ENCODE measurements around the gene PAQR5.

PAQR5 gene

GRCh38 chr15:69292826-69293420 is 5.8 kb upstream of the PAQR5 start:
- no peak for DNase-seq (ENCODE audit: low read depth)
- H3K4me3 ChIP-seq (ENCODE audit: control insufficient read depth, low read depth, low read length) = no peak overlapping the region
- TF ChIP-seq CTCF (IDR thresholded peaks at IDR 0.05; ENCODE audit: control insufficient read depth, insufficient read depth, low read depth, low read length, missing control alignments) = no peak

GRCh38 chr15:69293741-69294615 is 4.7 kb upstream of the PAQR5 start:
- no peak overlapping the region for H3K4me3 ChIP-seq (ENCODE audit: control insufficient read depth, low read depth, low read length)
- no peak for TF ChIP-seq CTCF (IDR thresholded peaks at IDR 0.05; ENCODE audit: control insufficient read depth, insufficient read depth, low read depth, low read length, missing control alignments)
- DNase-seq (ENCODE audit: low read depth) = no peak

- no peak for TF ChIP-seq CTCF (IDR thresholded peaks at IDR 0.05; ENCODE audit: control insufficient read depth, insufficient read depth, low read depth, low read length, missing control alignments)
- no peak overlapping the region for H3K4me3 ChIP-seq (ENCODE audit: control insufficient read depth, low read depth, low read length)
- no peak for DNase-seq (ENCODE audit: low read depth)
Observed at GRCh38 chr15:69296606-69297005, 2.1 kb upstream of the PAQR5 start.

- no peak for DNase-seq (ENCODE audit: low read depth)
- no peak for TF ChIP-seq CTCF (IDR thresholded peaks at IDR 0.05; ENCODE audit: control insufficient read depth, insufficient read depth, low read depth, low read length, missing control alignments)
- H3K4me3 ChIP-seq (ENCODE audit: control insufficient read depth, low read depth, low read length) = no peak overlapping the region
Observed at GRCh38 chr15:69297642-69298353, 914 bp upstream of the PAQR5 start.

- TF ChIP-seq CTCF (IDR thresholded peaks at IDR 0.05; ENCODE audit: control insufficient read depth, insufficient read depth, low read depth, low read length, missing control alignments) = no peak
- H3K4me3 ChIP-seq (ENCODE audit: control insufficient read depth, low read depth, low read length) = peak overlapping the region; percentile 43
- DNase-seq (ENCODE audit: low read depth) = no peak
Observed at GRCh38 chr15:69298354-69298696, 387 bp upstream of the PAQR5 start.

- H3K4me3 ChIP-seq (ENCODE audit: control insufficient read depth, low read depth, low read length) = peak overlapping the region; percentile 43
- no peak for TF ChIP-seq CTCF (IDR thresholded peaks at IDR 0.05; ENCODE audit: control insufficient read depth, insufficient read depth, low read depth, low read length, missing control alignments)
- no peak for DNase-seq (ENCODE audit: low read depth)
Observed at GRCh38 chr15:69299451-69299886, 757 bp downstream of the PAQR5 start.
